K562 (cell line): ENCODE data around the gene FMNL3. TPM values are rescaled to one million over a fixed set of nuclear protein-coding genes. Genes with fewer than 3 reads are reported as not detected.

Experiments
- MEF2D ChIP-seq: conservative IDR thresholded peaks from 2 replicates; pipeline ENCODE4 v1.6.1; 2016; ENCODE audit warnings: low read depth, missing genetic modification characterization, missing compliant biosample characterization
- polyA plus RNA-seq, 8 experiments: library from polyadenylated mRNA; depleted of rRNA in 4 of 8; stranded (reverse) in 5 of 8; unstranded in 3 of 8; fragments of >200 nt; fragmentation: Nextera tagmentation in 2 of 8; fragmentation: Illumina TruSeq in 1 of 8; extraction: Ambion mirVana in 2 of 8; extraction: Trizol in 1 of 8; gene quantifications; 2 replicates each; pipeline versions ENCODE4 v1.2.1 to v1.2.3, GENCODE V29; 2011 to 2014; ENCODE audit warnings: inconsistent platforms in 1 of 8, missing spikeins in 1 of 8
- total RNA-seq, 7 experiments: library from RNA; depleted of rRNA in 6 of 7; stranded (reverse); fragments of >200 nt in 6 of 7; fragmentation: Illumina TruSeq in 2 of 7; extraction: Trizol in 2 of 7; gene quantifications; 2 replicates each; pipeline versions ENCODE4 v1.2.1 to v1.2.3, GENCODE V29; 2011 to 2021; ENCODE audit warnings: low replicate concordance in 1 of 7
- TF ChIP-seq, protein P1 (sequence below): fragments of 200-600 bp; sonication (generic); IDR thresholded peaks from one replicate; pipeline ENCODE4 v1.6.1; 2012; ENCODE audit warnings: mild to moderate bottlenecking, low read depth, low read length, inconsistent platforms

FMNL3 gene
- total and polyA plus RNA-seq, 9 of the 15 experiments (the other 6 are each of a cell fraction or from before 2014, with no cell fraction given): 0.49 to 14.4 (median 6.8) TPM

GRCh38 chr12:49635036-49635435 lies 72.2 kb downstream of the FMNL3 start (continued):
- TF ChIP-seq, protein P1, sequence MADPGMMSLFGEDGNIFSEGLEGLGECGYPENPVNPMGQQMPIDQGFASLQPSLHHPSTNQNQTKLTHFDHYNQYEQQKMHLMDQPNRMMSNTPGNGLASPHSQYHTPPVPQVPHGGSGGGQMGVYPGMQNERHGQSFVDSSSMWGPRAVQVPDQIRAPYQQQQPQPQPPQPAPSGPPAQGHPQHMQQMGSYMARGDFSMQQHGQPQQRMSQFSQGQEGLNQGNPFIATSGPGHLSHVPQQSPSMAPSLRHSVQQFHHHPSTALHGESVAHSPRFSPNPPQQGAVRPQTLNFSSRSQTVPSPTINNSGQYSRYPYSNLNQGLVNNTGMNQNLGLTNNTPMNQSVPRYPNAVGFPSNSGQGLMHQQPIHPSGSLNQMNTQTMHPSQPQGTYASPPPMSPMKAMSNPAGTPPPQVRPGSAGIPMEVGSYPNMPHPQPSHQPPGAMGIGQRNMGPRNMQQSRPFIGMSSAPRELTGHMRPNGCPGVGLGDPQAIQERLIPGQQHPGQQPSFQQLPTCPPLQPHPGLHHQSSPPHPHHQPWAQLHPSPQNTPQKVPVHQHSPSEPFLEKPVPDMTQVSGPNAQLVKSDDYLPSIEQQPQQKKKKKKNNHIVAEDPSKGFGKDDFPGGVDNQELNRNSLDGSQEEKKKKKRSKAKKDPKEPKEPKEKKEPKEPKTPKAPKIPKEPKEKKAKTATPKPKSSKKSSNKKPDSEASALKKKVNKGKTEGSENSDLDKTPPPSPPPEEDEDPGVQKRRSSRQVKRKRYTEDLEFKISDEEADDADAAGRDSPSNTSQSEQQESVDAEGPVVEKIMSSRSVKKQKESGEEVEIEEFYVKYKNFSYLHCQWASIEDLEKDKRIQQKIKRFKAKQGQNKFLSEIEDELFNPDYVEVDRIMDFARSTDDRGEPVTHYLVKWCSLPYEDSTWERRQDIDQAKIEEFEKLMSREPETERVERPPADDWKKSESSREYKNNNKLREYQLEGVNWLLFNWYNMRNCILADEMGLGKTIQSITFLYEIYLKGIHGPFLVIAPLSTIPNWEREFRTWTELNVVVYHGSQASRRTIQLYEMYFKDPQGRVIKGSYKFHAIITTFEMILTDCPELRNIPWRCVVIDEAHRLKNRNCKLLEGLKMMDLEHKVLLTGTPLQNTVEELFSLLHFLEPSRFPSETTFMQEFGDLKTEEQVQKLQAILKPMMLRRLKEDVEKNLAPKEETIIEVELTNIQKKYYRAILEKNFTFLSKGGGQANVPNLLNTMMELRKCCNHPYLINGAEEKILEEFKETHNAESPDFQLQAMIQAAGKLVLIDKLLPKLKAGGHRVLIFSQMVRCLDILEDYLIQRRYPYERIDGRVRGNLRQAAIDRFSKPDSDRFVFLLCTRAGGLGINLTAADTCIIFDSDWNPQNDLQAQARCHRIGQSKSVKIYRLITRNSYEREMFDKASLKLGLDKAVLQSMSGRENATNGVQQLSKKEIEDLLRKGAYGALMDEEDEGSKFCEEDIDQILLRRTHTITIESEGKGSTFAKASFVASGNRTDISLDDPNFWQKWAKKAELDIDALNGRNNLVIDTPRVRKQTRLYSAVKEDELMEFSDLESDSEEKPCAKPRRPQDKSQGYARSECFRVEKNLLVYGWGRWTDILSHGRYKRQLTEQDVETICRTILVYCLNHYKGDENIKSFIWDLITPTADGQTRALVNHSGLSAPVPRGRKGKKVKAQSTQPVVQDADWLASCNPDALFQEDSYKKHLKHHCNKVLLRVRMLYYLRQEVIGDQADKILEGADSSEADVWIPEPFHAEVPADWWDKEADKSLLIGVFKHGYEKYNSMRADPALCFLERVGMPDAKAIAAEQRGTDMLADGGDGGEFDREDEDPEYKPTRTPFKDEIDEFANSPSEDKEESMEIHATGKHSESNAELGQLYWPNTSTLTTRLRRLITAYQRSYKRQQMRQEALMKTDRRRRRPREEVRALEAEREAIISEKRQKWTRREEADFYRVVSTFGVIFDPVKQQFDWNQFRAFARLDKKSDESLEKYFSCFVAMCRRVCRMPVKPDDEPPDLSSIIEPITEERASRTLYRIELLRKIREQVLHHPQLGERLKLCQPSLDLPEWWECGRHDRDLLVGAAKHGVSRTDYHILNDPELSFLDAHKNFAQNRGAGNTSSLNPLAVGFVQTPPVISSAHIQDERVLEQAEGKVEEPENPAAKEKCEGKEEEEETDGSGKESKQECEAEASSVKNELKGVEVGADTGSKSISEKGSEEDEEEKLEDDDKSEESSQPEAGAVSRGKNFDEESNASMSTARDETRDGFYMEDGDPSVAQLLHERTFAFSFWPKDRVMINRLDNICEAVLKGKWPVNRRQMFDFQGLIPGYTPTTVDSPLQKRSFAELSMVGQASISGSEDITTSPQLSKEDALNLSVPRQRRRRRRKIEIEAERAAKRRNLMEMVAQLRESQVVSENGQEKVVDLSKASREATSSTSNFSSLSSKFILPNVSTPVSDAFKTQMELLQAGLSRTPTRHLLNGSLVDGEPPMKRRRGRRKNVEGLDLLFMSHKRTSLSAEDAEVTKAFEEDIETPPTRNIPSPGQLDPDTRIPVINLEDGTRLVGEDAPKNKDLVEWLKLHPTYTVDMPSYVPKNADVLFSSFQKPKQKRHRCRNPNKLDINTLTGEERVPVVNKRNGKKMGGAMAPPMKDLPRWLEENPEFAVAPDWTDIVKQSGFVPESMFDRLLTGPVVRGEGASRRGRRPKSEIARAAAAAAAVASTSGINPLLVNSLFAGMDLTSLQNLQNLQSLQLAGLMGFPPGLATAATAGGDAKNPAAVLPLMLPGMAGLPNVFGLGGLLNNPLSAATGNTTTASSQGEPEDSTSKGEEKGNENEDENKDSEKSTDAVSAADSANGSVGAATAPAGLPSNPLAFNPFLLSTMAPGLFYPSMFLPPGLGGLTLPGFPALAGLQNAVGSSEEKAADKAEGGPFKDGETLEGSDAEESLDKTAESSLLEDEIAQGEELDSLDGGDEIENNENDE: no peak
- TF ChIP-seq MEF2D (tag): no peak
